ENCODE data around the gene FOXR1.
A peak's percentile ranks its signal among the peaks of the same experiment; 100 is the strongest.
"Not testable (repeated sequence)": the region's sequence is repeated elsewhere in the genome, so short reads cannot be mapped to it uniquely, and the experiment has no call there.

The FOXR1 gene

GRCh38 chr11:118980191-118980881 lies 8.8 kb downstream of the FOXR1 start:
- DNase-seq (ENCODE audit: low read depth in 2 of 2) = peak; percentile 13 to 22
- TF ChIP-seq, protein P1, sequence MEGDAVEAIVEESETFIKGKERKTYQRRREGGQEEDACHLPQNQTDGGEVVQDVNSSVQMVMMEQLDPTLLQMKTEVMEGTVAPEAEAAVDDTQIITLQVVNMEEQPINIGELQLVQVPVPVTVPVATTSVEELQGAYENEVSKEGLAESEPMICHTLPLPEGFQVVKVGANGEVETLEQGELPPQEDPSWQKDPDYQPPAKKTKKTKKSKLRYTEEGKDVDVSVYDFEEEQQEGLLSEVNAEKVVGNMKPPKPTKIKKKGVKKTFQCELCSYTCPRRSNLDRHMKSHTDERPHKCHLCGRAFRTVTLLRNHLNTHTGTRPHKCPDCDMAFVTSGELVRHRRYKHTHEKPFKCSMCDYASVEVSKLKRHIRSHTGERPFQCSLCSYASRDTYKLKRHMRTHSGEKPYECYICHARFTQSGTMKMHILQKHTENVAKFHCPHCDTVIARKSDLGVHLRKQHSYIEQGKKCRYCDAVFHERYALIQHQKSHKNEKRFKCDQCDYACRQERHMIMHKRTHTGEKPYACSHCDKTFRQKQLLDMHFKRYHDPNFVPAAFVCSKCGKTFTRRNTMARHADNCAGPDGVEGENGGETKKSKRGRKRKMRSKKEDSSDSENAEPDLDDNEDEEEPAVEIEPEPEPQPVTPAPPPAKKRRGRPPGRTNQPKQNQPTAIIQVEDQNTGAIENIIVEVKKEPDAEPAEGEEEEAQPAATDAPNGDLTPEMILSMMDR (IDR thresholded peaks at IDR 0.05; ENCODE audit: low read depth, low read length) = no peak
- H3K4me3 ChIP-seq (replicated peaks in 1 of 2; ENCODE audit: low read depth in 2 of 2, low read length in 2 of 2) = no peak overlapping the region

- DNase-seq (ENCODE audit: low read depth in 2 of 2); H3K4me3 ChIP-seq (replicated peaks in 1 of 2; ENCODE audit: low read depth in 2 of 2, low read length in 2 of 2): not testable (repeated sequence)
Measured at GRCh38 chr11:118984337-118984736, 12.8 kb downstream of the FOXR1 start.

DNA sequence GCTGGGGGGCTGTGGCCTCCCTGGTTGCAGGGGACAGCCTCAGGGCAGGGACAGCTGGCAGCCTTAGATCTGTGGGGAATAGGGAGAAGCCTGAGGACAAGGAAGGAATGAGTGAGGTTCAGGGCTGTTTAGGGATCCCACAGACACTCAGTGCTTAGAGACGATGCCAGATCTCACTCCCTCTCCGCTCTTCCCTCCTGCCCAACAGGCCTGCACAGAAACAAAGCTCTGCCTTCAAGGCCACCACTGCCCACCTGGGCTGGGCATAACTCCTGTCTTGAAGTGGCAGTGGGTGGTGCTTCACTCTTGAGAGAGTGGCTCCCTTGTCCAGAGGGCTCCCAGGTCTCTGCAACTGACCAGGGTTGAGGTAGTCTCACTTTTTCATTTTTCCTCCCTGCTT lies 13.3 kb downstream of the FOXR1 start:
- TF ChIP-seq, protein P1 (IDR thresholded peaks at IDR 0.05; ENCODE audit: low read depth, low read length) = no peak
- H3K4me3 ChIP-seq (replicated peaks in 1 of 2; ENCODE audit: low read depth in 2 of 2, low read length in 2 of 2) = no peak overlapping the region
- no peak for DNase-seq (ENCODE audit: low read depth in 2 of 2)

GRCh38 chr11:118988280-118988679 lies 16.7 kb downstream of the FOXR1 start:
- H3K4me3 ChIP-seq (replicated peaks in 1 of 2; ENCODE audit: low read depth in 2 of 2, low read length in 2 of 2) = no peak overlapping the region
- no peak for DNase-seq (ENCODE audit: low read depth in 2 of 2)
- TF ChIP-seq, protein P1 (IDR thresholded peaks at IDR 0.05; ENCODE audit: low read depth, low read length) = no peak

GRCh38 chr11:118991486-118992038 lies 20.0 kb downstream of the FOXR1 start:
- DNase-seq (ENCODE audit: low read depth in 2 of 2); H3K4me3 ChIP-seq (replicated peaks in 1 of 2; ENCODE audit: low read depth in 2 of 2, low read length in 2 of 2): not testable (repeated sequence)

DNA sequence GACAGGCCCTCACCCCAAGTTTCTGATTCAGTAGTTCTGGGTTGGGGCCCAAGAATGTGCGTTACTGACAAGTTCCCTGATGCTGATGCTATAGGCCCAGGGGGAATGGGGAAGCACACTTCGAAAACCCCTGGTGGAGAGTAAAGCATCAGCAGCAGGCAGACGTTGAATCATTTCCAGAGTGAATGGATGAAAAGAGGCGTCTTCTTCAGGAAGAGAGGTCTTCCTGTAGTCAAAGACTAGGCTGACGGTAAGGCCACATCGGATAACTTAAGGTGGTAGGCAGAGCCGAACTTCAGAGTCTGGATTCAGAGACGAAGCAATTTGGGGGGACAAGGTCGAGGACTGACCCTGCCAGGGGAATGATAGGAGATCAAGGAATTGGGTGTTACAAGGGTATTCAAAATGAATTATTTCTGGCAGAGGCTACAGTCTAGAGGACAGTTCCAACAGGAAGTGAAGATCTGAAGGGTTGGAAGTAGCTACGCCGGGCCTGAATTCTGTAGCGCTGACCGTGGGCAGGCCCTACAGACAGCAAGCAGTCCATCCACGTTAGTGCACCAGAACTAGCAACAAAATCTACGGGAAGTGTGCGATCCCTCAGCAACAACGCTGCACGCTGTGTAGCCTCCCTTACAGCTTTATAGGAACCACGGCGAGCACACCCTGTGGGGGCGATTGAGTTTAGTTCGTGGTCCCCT lies 25.5 kb downstream of the FOXR1 start:
- TF ChIP-seq, protein P1 (IDR thresholded peaks at IDR 0.05; ENCODE audit: low read depth, low read length) = peak; percentile 38
- peak overlapping the region; percentile 91 to 92 for H3K4me3 ChIP-seq (replicated peaks in 1 of 2; ENCODE audit: low read depth in 2 of 2, low read length in 2 of 2)
- DNase-seq (ENCODE audit: low read depth in 2 of 2) = peak in 1 of 2 donors; percentile 48

DNA sequence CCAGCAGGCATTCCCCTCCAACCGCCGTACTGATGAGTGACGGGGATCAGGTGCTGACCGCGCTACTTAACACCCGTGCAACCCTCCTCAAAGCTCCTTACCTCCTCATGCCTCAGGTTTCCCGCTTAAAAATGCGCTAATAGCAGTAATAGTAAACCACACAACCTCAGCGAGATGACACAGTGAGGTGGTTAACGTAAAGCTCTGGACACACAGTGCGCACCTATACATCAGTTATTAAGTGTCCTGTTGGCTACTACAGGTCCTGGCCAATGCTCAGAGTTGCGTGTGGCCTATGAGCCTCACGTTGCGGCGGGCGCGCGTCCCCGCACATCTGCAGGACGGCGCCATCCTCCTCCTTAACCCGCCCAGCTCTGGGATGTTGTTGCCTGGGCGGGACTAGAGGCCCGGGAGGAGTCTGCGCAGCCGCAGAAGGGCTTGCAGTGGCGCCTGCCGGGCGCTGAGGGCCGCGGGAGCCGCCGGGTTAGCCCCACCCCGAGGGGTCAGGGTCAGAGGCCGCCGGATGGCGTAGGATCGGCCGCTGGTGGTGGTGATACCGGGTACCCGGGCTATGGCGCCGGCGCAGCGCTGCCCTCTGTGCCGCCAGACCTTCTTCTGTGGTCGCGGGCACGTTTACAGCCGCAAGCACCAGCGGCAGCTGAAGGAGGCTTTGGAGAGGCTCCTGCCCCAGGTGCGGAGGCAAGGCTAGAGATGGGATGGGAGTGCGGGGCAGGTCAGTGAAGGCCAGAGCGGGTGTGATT lies 26.2 kb downstream of the FOXR1 start, which contains the start of gene CENATAC:
TSS of gene CENATAC (plus strand) at position 512 of the 761 bp plus-strand sequence. CDS start at position 572, 60 bp downstream.
- DNase-seq (ENCODE audit: low read depth in 2 of 2) = peak; percentile 88 to 90
- H3K4me3 ChIP-seq (replicated peaks in 1 of 2; ENCODE audit: low read depth in 2 of 2, low read length in 2 of 2) = peak within 1 kb of the TSS; percentile 91 to 92
- TF ChIP-seq, protein P1 (IDR thresholded peaks at IDR 0.05; ENCODE audit: low read depth, low read length) = no peak

Data from cardiac fibroblast (primary cell).